ENCODE data around the gene ASB10.

DNA sequence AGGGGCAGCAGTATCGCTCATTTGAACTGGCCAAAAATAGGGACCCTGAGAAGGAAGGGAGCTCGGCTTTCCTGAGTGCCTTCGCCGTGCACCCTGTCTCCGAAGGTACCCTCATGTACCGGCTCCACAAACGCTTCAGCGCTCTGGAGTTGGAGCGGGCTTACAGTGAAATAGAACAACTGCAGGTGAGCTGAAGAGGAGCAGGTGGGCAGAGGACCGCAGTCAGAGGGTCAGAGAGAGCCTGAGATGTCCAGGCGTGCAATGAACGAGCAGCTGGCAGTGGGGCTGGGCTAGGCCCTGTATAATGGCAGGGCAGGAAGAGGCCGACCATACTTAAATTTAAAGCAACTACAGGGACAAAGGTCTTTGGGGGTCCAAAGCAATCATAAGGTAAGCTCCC lies 49.4 kb upstream of the ASB10 start:
- TF ChIP-seq, protein P1, sequence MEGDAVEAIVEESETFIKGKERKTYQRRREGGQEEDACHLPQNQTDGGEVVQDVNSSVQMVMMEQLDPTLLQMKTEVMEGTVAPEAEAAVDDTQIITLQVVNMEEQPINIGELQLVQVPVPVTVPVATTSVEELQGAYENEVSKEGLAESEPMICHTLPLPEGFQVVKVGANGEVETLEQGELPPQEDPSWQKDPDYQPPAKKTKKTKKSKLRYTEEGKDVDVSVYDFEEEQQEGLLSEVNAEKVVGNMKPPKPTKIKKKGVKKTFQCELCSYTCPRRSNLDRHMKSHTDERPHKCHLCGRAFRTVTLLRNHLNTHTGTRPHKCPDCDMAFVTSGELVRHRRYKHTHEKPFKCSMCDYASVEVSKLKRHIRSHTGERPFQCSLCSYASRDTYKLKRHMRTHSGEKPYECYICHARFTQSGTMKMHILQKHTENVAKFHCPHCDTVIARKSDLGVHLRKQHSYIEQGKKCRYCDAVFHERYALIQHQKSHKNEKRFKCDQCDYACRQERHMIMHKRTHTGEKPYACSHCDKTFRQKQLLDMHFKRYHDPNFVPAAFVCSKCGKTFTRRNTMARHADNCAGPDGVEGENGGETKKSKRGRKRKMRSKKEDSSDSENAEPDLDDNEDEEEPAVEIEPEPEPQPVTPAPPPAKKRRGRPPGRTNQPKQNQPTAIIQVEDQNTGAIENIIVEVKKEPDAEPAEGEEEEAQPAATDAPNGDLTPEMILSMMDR (IDR thresholded peaks at IDR 0.05), result no peak
- TF ChIP-seq GABPA (IDR thresholded peaks at IDR 0.05; ENCODE audit: low read depth), result no peak
- no peak for TF ChIP-seq SIN3A (IDR thresholded peaks at IDR 0.05; ENCODE audit: borderline replicate concordance, low read depth, low read length)
- TF ChIP-seq SMC3 (IDR thresholded peaks at IDR 0.05; ENCODE audit: low read depth, low read length), result no peak
- no peak for TF ChIP-seq EP300 (IDR thresholded peaks at IDR 0.05; ENCODE audit: borderline replicate concordance in 1 of 2, low read depth in 1 of 2, low read length in 1 of 2)
- TF ChIP-seq RFX5 (IDR thresholded peaks at IDR 0.05; ENCODE audit: low read length), result no peak
- no peak for TF ChIP-seq POLR2AphosphoS5 (IDR thresholded peaks at IDR 0.05; ENCODE audit: low read depth, low read length)
- TF ChIP-seq, protein P2, sequence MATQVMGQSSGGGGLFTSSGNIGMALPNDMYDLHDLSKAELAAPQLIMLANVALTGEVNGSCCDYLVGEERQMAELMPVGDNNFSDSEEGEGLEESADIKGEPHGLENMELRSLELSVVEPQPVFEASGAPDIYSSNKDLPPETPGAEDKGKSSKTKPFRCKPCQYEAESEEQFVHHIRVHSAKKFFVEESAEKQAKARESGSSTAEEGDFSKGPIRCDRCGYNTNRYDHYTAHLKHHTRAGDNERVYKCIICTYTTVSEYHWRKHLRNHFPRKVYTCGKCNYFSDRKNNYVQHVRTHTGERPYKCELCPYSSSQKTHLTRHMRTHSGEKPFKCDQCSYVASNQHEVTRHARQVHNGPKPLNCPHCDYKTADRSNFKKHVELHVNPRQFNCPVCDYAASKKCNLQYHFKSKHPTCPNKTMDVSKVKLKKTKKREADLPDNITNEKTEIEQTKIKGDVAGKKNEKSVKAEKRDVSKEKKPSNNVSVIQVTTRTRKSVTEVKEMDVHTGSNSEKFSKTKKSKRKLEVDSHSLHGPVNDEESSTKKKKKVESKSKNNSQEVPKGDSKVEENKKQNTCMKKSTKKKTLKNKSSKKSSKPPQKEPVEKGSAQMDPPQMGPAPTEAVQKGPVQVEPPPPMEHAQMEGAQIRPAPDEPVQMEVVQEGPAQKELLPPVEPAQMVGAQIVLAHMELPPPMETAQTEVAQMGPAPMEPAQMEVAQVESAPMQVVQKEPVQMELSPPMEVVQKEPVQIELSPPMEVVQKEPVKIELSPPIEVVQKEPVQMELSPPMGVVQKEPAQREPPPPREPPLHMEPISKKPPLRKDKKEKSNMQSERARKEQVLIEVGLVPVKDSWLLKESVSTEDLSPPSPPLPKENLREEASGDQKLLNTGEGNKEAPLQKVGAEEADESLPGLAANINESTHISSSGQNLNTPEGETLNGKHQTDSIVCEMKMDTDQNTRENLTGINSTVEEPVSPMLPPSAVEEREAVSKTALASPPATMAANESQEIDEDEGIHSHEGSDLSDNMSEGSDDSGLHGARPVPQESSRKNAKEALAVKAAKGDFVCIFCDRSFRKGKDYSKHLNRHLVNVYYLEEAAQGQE (IDR thresholded peaks at IDR 0.05; ENCODE audit: low read depth, low read length), result no peak
- TF ChIP-seq, protein P3, sequence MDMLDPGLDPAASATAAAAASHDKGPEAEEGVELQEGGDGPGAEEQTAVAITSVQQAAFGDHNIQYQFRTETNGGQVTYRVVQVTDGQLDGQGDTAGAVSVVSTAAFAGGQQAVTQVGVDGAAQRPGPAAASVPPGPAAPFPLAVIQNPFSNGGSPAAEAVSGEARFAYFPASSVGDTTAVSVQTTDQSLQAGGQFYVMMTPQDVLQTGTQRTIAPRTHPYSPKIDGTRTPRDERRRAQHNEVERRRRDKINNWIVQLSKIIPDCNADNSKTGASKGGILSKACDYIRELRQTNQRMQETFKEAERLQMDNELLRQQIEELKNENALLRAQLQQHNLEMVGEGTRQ (IDR thresholded peaks at IDR 0.05; ENCODE audit: borderline replicate concordance, low read depth, low read length), result no peak
- TF ChIP-seq EZH2phosphoT487 (IDR thresholded peaks at IDR 0.05; ENCODE audit: borderline replicate concordance, low read depth), result no peak
